ENCODE results near the gene BEGAIN.

BEGAIN gene

GRCh38 chr14:100549834-100550625, 37.2 kb downstream of the BEGAIN start:
- no peak for DNase-seq

GRCh38 chr14:100548939-100549338, 38.3 kb downstream of the BEGAIN start:
- no peak for DNase-seq

GRCh38 chr14:100548295-100548655, 38.9 kb downstream of the BEGAIN start:
- DNase-seq: no peak

- no peak for DNase-seq
Measured at GRCh38 chr14:100547633-100548294, 39.5 kb downstream of the BEGAIN start.

- no peak for DNase-seq
Measured at GRCh38 chr14:100546051-100546443, 41.2 kb downstream of the BEGAIN start.

GRCh38 chr14:100545359-100545758, 41.9 kb downstream of the BEGAIN start:
- no peak for DNase-seq

- no peak for DNase-seq
Measured at GRCh38 chr14:100544506-100545141, 42.6 kb downstream of the BEGAIN start.

GRCh38 chr14:100543471-100544455, 43.5 kb downstream of the BEGAIN start:
- no peak for DNase-seq

GRCh38 chr14:100542619-100543205, 44.5 kb downstream of the BEGAIN start:
- DNase-seq: no peak

- no peak for DNase-seq
Measured at GRCh38 chr14:100541621-100542560, 45.3 kb downstream of the BEGAIN start.

- DNase-seq: no peak
Measured at GRCh38 chr14:100540926-100541620, 46.1 kb downstream of the BEGAIN start.

- no peak for DNase-seq
Measured at GRCh38 chr14:100540141-100540925, 46.9 kb downstream of the BEGAIN start.

- DNase-seq: no peak
Measured at GRCh38 chr14:100539766-100540140, 47.5 kb downstream of the BEGAIN start.

GRCh38 chr14:100539003-100539660, 48.1 kb downstream of the BEGAIN start:
- no peak for DNase-seq

- no peak for DNase-seq
Measured at GRCh38 chr14:100538351-100539002, 48.7 kb downstream of the BEGAIN start.

GRCh38 chr14:100537446-100538350, 49.5 kb downstream of the BEGAIN start:
- no peak for DNase-seq

All from right kidney (tissue), 1 donor.